GM12801 (cell line): ENCODE data around the gene DLL1.

Experiments used
- CTCF ChIP-seq: IDR thresholded peaks from one replicate; pipeline ENCODE4 v1.5.1; 2011; ENCODE audit warnings: control low read depth; ENCODE audit not compliant: insufficient read length; ENCODE audit errors: extremely low read depth

Gene DLL1

GRCh38 chr6:170235391-170236125 lies 55.3 kb downstream of the DLL1 start:
- no peak for TF ChIP-seq CTCF

GRCh38 chr6:170234419-170234818 lies 56.5 kb downstream of the DLL1 start:
- TF ChIP-seq CTCF: no peak

GRCh38 chr6:170233286-170234205 lies 57.3 kb downstream of the DLL1 start:
- no peak for TF ChIP-seq CTCF
